Stimulated activated naive CD4-positive, alpha-beta T cell treated with Interleukin-2 at 50 U/mL for 16 hours (primary cell): Measurements from ENCODE around the gene LAMB4.

Source experiments
- DNase-seq: peaks from one replicate; lab custom pipeline; 2025; lab: John Stamatoyannopoulos, UW

Gene LAMB4

GRCh38 chr7:108012499-108013430 lies 117.4 kb downstream of the LAMB4 start:
- no peak for DNase-seq

GRCh38 chr7:108010377-108010776 lies 119.8 kb downstream of the LAMB4 start:
- DNase-seq: no peak

- DNase-seq: no peak
These were observed 120.3 kb downstream of the LAMB4 start for GRCh38 chr7:108009873-108010272.

- DNase-seq: no peak
These were observed 121.3 kb downstream of the LAMB4 start for GRCh38 chr7:108008827-108009226.

GRCh38 chr7:108008240-108008639 lies 121.9 kb downstream of the LAMB4 start:
- no peak for DNase-seq

GRCh38 chr7:108007762-108008161 lies 122.4 kb downstream of the LAMB4 start:
- DNase-seq: no peak

GRCh38 chr7:108007261-108007660 lies 122.9 kb downstream of the LAMB4 start:
- DNase-seq: no peak

GRCh38 chr7:108004220-108005142 lies 125.7 kb downstream of the LAMB4 start:
- DNase-seq: no peak

- DNase-seq: no peak
These were observed 126.6 kb downstream of the LAMB4 start for GRCh38 chr7:108003599-108003935.

- DNase-seq: no peak
These were observed 127.2 kb downstream of the LAMB4 start, which contains the start of gene LAMB1 for GRCh38 chr7:108002726-108003598. Gene LAMB1 (minus strand): TSS chr7:108003161. CDS start chr7:108002885, 276 bp downstream.

- DNase-seq: no peak
These were observed 128.1 kb downstream of the LAMB4 start for GRCh38 chr7:108001764-108002725.

- no peak for DNase-seq
These were observed 129.0 kb downstream of the LAMB4 start for GRCh38 chr7:108000875-108001763.

- DNase-seq: no peak
These were observed 130.2 kb downstream of the LAMB4 start for GRCh38 chr7:107999779-108000560.

- DNase-seq: no peak
These were observed 131.3 kb downstream of the LAMB4 start for GRCh38 chr7:107998660-107999480.

- DNase-seq: no peak
These were observed 132.0 kb downstream of the LAMB4 start for GRCh38 chr7:107998150-107998549.

- no peak for DNase-seq
These were observed 133.9 kb downstream of the LAMB4 start for GRCh38 chr7:107996072-107996882.
